Breast epithelium (tissue), 3 donors: ENCODE measurements around the gene NTSR1.

Experiments
- CTCF ChIP-seq, 3 donors: fragments of 450-650 bp; IDR thresholded peaks; one replicate each; pipeline ENCODE4 v1.5.1; 2016 to 2017; ENCODE audit warnings: antibody characterized with exemption in 3 of 3, mild to moderate bottlenecking in 3 of 3, moderate library complexity in 3 of 3
- POLR2A ChIP-seq: fragments of 450-650 bp; IDR thresholded peaks from one replicate; pipeline ENCODE4 v1.6.1; 2016; ENCODE audit warnings: antibody characterized with exemption, mild to moderate bottlenecking, moderate library complexity
- POLR2AphosphoS5 ChIP-seq, 3 donors: sonication (generic); formaldehyde crosslinking; IDR thresholded peaks; one replicate each; pipeline ENCODE4 v1.6.1; 2017; ENCODE audit warnings: antibody characterized with exemption in 3 of 3

DNA sequence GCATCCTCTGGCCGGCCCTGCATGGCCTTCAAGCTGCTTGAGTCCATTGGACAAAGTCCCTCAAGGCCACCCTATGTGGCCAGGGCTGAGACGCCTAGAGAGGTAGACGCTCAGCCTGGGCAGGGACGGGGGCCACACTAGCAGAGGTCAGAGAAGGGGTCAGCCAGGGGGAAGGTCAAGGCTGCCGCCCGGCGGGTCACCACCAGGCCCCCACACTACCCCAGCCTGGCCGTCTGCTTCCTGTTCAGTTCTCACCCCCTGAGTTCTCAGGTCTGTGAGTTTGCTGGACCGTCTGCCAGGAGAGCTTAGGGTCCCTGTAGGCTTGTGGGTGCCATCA is 37.3 kb downstream of the NTSR1 start:
- TF ChIP-seq CTCF (IDR thresholded peaks at IDR 0.05) (no peak), POLR2AphosphoS5 (IDR thresholded peaks at IDR 0.05) (no peak), POLR2A (no peak)
